Measurements from ENCODE around the gene KCTD16. TPM values are rescaled to one million over a fixed set of nuclear protein-coding genes. Genes with fewer than 3 reads are reported as not detected.

The KCTD16 gene
- total RNA-seq, 1 experiment from 2014 or later: 0.08 TPM

DNA sequence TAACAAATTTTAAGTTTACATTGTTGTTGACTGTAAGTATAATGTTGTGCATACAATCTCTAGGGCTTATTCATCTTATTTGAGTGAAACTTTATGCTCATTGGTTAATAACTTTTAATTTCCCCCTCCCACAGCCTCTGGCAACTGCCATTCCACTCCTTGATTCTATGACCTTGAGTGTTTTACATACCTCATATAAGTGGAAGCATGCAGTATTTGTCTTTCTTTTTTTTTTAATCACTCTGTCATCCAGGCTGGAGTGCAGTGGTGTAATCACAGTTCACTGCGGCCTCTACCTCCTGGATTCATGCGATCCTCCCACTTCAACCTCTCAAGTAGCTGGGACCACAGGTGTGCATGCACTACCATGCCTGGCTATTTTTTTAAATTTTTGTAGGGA is 83.9 kb downstream of the KCTD16 start:
- H3K9me3 ChIP-seq (ENCODE audit: control insufficient read depth, insufficient read depth, low read depth, low read length): no peaks in the 10 kb centered on the region
- no peaks in the 10 kb centered on the region; the same call in 1 of the 2 replicates for H3K27me3 ChIP-seq (ENCODE audit: control insufficient read depth, insufficient read depth, low read length)
- TF ChIP-seq POLR2AphosphoS5 (IDR thresholded peaks at IDR 0.05; ENCODE audit: low read depth, low read length): no peak
- TF ChIP-seq, protein P1, sequence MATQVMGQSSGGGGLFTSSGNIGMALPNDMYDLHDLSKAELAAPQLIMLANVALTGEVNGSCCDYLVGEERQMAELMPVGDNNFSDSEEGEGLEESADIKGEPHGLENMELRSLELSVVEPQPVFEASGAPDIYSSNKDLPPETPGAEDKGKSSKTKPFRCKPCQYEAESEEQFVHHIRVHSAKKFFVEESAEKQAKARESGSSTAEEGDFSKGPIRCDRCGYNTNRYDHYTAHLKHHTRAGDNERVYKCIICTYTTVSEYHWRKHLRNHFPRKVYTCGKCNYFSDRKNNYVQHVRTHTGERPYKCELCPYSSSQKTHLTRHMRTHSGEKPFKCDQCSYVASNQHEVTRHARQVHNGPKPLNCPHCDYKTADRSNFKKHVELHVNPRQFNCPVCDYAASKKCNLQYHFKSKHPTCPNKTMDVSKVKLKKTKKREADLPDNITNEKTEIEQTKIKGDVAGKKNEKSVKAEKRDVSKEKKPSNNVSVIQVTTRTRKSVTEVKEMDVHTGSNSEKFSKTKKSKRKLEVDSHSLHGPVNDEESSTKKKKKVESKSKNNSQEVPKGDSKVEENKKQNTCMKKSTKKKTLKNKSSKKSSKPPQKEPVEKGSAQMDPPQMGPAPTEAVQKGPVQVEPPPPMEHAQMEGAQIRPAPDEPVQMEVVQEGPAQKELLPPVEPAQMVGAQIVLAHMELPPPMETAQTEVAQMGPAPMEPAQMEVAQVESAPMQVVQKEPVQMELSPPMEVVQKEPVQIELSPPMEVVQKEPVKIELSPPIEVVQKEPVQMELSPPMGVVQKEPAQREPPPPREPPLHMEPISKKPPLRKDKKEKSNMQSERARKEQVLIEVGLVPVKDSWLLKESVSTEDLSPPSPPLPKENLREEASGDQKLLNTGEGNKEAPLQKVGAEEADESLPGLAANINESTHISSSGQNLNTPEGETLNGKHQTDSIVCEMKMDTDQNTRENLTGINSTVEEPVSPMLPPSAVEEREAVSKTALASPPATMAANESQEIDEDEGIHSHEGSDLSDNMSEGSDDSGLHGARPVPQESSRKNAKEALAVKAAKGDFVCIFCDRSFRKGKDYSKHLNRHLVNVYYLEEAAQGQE (IDR thresholded peaks at IDR 0.05; ENCODE audit: insufficient read depth in 1 of 2, low read depth in 2 of 2, low read length in 1 of 2): no peak
- no peak for ATAC-seq
- H3K4me3 ChIP-seq (ENCODE audit: low read depth in 2 of 2, low read length in 2 of 2): no peak overlapping the region
- no peak for DNase-seq (ENCODE audit: low read depth, low spot score)
- no peaks in the 10 kb centered on the region for H3K36me3 ChIP-seq (ENCODE audit: control insufficient read depth, insufficient read depth, low read length)
- no peaks in the 10 kb centered on the region for H3K4me1 ChIP-seq (ENCODE audit: control insufficient read depth, insufficient read depth, low read length)
- BruUV-seq (replicated peaks): no TSS peak
- ChIA-PET CTCF (no interaction called here), POLR2A (no interaction called here)
- intact Hi-C loops (cut with micrococcal nuclease; ENCODE audit: unreplicated experiment): no loop called here
- in situ Hi-C loops (cut with HindIII; ENCODE audit: low pct_unique_long_range_greater_than_20kb, low sequenced_read_pairs): no loop called here
- H3K27ac ChIP-seq (ENCODE audit: low read length): no peak overlapping the region

DNA sequence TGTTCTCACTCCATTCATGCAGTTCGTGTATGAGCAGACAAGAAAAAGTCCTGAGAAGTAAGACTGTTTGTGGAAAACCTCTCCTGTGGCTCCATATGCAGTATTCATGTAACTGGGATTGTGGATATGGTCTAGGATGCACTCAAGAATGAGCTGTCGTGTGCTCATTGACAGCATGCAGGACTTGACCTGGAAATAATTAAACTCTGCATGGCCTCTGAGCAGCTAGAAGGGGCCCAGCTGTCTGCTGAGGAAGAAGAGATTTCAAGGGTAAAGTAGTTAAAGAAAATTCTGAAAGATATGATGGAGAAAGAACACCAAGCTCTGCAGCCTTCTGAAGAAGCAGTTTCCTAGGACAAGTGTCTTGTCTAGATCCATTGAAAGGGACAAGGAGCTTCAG is 89.4 kb downstream of the KCTD16 start:
- ATAC-seq: no peak
- in situ Hi-C loops (cut with HindIII; ENCODE audit: low pct_unique_long_range_greater_than_20kb, low sequenced_read_pairs) (no loop called here), intact Hi-C loops (cut with micrococcal nuclease; ENCODE audit: unreplicated experiment) (no loop called here)
- DNase-seq (ENCODE audit: low read depth, low spot score): no peak
- BruUV-seq (replicated peaks): no TSS peak
- Histone ChIP-seq H3K9me3 (ENCODE audit: control insufficient read depth, insufficient read depth, low read depth, low read length) (no peaks in the 10 kb centered on the region), H3K27ac (ENCODE audit: low read length) (no peak overlapping the region), H3K36me3 (ENCODE audit: control insufficient read depth, insufficient read depth, low read length) (no peaks in the 10 kb centered on the region), H3K4me1 (ENCODE audit: control insufficient read depth, insufficient read depth, low read length) (no peaks in the 10 kb centered on the region), H3K27me3 (ENCODE audit: control insufficient read depth, insufficient read depth, low read length) (no peaks in the 10 kb centered on the region; the same call in 1 of the 2 replicates), H3K4me3 (ENCODE audit: low read depth in 2 of 2, low read length in 2 of 2) (no peak overlapping the region)
- POLR2A ChIA-PET: no interaction called here
- TF ChIP-seq TCF7L2 (IDR thresholded peaks at IDR 0.05; ENCODE audit: low read depth, low read length) (no peak), SIN3A (IDR thresholded peaks at IDR 0.05; ENCODE audit: borderline replicate concordance, insufficient read depth, low read depth, low read length) (no peak), POLR2AphosphoS5 (IDR thresholded peaks at IDR 0.05; ENCODE audit: low read depth, low read length) (no peak)
- TF ChIP-seq, protein P2, sequence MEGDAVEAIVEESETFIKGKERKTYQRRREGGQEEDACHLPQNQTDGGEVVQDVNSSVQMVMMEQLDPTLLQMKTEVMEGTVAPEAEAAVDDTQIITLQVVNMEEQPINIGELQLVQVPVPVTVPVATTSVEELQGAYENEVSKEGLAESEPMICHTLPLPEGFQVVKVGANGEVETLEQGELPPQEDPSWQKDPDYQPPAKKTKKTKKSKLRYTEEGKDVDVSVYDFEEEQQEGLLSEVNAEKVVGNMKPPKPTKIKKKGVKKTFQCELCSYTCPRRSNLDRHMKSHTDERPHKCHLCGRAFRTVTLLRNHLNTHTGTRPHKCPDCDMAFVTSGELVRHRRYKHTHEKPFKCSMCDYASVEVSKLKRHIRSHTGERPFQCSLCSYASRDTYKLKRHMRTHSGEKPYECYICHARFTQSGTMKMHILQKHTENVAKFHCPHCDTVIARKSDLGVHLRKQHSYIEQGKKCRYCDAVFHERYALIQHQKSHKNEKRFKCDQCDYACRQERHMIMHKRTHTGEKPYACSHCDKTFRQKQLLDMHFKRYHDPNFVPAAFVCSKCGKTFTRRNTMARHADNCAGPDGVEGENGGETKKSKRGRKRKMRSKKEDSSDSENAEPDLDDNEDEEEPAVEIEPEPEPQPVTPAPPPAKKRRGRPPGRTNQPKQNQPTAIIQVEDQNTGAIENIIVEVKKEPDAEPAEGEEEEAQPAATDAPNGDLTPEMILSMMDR (IDR thresholded peaks at IDR 0.05): no peak
- TF ChIP-seq, protein P1 (IDR thresholded peaks at IDR 0.05; ENCODE audit: insufficient read depth in 1 of 2, low read depth in 2 of 2, low read length in 1 of 2): no peak
- CTCF ChIA-PET: interaction anchor here (0.6 kb wide), 1 partner anchor 1459 kb away, joined by 3 read pairs; no protein-coding TSS in a partner anchor

All from Panc1 (cell line).